Measurements from ENCODE around the gene CX3CL1. TPM values are rescaled to one million over a fixed set of nuclear protein-coding genes. Genes with fewer than 3 reads are reported as not detected.
"Not testable (repeated sequence)": the region's sequence is repeated elsewhere in the genome, so short reads cannot be mapped to it uniquely, and the experiment has no call there.

CX3CL1 gene
- total RNA-seq, 1 donor from 2014 or later, result 58.0 TPM

GRCh38 chr16:57381791-57382534 is 9.7 kb downstream of the CX3CL1 start:
- no peak for DNase-seq (ENCODE audit: extremely low read depth, low read depth, low spot score)

DNA sequence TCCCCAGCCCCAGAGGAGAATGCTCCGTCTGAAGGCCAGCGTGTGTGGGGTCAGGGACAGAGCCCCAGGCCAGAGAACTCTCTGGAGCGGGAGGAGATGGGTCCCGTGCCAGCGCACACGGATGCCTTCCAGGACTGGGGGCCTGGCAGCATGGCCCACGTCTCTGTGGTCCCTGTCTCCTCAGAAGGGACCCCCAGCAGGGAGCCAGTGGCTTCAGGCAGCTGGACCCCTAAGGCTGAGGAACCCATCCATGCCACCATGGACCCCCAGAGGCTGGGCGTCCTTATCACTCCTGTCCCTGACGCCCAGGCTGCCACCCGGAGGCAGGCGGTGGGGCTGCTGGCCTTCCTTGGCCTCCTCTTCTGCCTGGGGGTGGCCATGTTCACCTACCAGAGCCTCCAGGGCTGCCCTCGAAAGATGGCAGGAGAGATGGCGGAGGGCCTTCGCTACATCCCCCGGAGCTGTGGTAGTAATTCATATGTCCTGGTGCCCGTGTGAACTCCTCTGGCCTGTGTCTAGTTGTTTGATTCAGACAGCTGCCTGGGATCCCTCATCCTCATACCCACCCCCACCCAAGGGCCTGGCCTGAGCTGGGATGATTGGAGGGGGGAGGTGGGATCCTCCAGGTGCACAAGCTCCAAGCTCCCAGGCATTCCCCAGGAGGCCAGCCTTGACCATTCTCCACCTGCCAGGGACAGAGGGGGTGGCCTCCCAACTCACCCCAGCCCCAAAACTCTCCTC is 10.4 kb downstream of the CX3CL1 start:
- DNase-seq (ENCODE audit: extremely low read depth, low read depth, low spot score), result no peak

DNA sequence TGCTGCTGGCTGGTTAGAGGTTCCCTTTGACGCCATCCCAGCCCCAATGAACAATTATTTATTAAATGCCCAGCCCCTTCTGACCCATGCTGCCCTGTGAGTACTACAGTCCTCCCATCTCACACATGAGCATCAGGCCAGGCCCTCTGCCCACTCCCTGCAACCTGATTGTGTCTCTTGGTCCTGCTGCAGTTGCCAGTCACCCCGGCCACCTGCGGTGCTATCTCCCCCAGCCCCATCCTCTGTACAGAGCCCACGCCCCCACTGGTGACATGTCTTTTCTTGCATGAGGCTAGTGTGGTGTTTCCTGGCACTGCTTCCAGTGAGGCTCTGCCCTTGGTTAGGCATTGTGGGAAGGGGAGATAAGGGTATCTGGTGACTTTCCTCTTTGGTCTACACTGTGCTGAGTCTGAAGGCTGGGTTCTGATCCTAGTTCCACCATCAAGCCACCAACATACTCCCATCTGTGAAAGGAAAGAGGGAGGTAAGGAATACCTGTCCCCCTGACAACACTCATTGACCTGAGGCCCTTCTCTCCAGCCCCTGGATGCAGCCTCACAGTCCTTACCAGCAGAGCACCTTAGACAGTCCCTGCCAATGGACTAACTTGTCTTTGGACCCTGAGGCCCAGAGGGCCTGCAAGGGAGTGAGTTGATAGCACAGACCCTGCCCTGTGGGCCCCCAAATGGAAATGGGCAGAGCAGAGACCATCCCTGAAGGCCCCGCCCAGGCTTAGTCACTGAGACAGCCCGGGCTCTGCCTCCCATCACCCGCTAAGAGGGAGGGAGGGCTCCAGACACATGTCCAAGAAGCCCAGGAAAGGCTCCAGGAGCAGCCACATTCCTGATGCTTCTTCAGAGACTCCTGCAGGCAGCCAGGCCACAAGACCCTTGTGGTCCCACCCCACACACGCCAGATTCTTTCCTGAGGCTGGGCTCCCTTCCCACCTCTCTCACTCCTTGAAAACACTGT is 11.3 kb downstream of the CX3CL1 start:
- DNase-seq (ENCODE audit: extremely low read depth, low read depth, low spot score), result no peak

DNA sequence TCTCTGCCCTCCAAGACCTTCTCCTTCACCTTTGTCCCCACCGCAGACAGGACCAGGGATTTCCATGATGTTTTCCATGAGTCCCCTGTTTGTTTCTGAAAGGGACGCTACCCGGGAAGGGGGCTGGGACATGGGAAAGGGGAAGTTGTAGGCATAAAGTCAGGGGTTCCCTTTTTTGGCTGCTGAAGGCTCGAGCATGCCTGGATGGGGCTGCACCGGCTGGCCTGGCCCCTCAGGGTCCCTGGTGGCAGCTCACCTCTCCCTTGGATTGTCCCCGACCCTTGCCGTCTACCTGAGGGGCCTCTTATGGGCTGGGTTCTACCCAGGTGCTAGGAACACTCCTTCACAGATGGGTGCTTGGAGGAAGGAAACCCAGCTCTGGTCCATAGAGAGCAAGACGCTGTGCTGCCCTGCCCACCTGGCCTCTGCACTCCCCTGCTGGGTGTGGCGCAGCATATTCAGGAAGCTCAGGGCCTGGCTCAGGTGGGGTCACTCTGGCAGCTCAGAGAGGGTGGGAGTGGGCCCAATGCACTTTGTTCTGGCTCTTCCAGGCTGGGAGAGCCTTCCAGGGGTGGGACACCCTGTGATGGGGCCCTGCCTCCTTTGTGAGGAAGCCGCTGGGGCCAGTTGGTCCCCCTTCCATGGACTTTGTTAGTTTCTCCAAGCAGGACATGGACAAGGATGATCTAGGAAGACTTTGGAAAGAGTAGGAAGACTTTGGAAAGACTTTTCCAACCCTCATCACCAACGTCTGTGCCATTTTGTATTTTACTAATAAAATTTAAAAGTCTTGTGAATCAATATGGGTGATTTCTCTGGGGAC is 12.2 kb downstream of the CX3CL1 start:
- DNase-seq (ENCODE audit: extremely low read depth, low read depth, low spot score), result no peak

DNA sequence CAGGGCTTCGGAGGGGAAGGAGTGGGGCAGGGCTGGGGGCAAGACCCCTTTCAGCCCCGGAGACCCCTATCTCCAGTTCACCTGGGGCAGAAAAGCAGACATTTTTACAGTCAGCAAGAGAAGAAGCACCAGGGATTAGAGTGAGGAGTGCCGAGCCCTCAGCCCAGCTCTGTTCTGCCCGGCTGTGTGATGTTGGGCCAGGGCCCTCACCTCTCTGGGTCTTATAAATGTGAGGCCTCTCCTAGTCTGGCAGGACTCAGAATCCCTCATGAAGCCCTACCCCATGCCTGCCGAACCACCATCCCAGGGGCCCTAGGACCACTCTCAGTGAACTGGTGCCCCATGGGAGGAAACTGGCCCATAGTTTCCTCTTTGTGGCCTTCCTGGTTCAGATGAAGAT is 12.8 kb downstream of the CX3CL1 start:
- no peak for DNase-seq (ENCODE audit: extremely low read depth, low read depth, low spot score)

GRCh38 chr16:57386381-57386951 is 14.2 kb downstream of the CX3CL1 start:
- DNase-seq (ENCODE audit: extremely low read depth, low read depth, low spot score), result no peak

DNA sequence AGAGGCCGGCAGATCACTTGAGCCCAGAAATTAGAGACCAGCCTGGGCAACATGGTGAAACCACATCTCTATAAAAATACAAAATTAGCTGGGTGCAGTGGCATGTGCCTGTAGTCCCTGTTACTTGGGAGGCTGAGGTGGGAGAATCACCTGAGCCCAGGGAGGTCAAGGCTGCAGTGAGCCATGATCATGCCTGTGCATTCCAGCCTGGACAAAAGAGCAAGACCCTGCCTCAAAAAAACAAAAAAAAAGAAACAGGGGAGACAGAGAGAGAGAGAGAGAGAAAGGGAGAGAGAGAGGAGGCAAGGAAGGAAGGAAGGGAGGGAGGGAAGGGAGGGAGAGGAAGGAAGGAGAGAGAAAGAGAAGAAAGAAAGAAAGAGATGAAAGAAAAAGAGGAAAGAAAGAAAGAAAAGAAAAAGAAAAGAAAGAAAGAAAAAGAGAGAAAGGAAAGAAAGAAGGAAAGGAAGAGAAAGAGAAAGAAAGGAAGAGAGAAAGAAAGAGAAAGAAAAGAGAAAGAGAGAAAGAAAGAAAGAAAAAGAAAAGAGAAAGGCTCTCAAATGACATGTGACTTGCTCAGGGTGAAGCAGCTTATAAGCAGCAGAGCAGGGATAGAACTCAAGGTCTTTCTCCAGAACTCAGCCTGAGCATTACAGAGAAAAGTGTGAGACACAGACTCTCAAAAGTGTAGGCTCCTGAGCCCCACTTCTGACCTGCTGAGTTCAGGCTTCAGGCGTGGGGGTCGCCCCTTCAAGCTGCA is 15.5 kb downstream of the CX3CL1 start:
- DNase-seq (ENCODE audit: extremely low read depth, low read depth, low spot score), result no peak

GRCh38 chr16:57388359-57389086 is 16.2 kb downstream of the CX3CL1 start:
- no peak for DNase-seq (ENCODE audit: extremely low read depth, low read depth, low spot score)

GRCh38 chr16:57389087-57389468 is 16.8 kb downstream of the CX3CL1 start:
- DNase-seq (ENCODE audit: extremely low read depth, low read depth, low spot score), result no peak

DNA sequence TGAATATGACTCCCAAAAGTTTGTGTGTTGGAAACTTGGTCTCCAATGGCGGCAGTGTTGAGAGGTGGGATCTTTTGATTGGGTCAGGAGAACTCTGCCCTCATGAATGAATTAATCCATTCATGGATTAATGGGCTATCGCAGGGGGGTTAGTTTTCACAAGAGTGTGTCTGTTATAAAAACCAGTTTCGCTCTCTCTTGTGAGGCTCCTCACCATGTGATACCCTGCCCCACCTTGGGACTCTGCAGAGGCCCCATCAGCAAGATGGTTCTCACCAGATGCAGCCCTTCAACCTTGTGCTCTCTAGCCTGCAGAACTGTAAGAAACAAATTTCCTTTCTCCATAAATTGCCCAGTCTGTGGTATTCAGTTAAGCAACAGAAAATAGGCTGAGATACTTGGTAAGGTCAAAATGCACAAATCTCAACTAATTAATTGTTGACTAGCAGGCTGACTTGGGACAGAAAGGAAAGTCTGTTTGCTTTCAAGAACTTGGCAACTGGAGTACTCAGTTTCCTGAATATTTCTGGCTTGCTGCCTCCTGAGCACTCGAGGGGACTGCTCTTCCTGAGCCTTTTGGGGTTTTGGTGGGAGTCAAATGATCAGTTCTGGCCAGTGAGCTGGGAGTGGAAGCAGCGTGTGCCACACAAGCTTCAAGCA is 18.5 kb downstream of the CX3CL1 start:
- no peak for DNase-seq (ENCODE audit: extremely low read depth, low read depth, low spot score)

GRCh38 chr16:57391300-57391699 is 19.0 kb downstream of the CX3CL1 start:
- no peak for DNase-seq (ENCODE audit: extremely low read depth, low read depth, low spot score)

DNA sequence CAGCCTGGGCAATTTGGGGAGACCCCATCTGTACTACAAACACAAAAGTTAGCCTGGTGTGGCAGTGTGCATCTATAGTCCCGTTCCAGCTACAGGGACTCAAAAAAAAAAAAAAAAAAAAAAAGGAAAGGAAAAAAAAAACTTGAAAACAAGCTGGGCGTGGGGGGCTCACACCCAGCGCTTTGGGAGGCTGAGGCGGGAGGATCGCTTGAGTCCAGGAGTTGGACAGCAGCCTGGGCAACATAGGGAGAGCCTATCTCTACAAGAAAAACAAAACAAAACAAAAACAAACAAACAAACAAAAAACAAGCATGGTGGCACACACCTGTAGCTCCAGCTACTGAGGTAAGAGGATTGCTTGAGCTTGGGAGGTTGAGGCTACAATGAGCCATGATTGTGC is 19.4 kb downstream of the CX3CL1 start:
- DNase-seq (ENCODE audit: extremely low read depth, low read depth, low spot score), result no peak

GRCh38 chr16:57392694-57393093 is 20.4 kb downstream of the CX3CL1 start:
- no peak for DNase-seq (ENCODE audit: extremely low read depth, low read depth, low spot score)

DNA sequence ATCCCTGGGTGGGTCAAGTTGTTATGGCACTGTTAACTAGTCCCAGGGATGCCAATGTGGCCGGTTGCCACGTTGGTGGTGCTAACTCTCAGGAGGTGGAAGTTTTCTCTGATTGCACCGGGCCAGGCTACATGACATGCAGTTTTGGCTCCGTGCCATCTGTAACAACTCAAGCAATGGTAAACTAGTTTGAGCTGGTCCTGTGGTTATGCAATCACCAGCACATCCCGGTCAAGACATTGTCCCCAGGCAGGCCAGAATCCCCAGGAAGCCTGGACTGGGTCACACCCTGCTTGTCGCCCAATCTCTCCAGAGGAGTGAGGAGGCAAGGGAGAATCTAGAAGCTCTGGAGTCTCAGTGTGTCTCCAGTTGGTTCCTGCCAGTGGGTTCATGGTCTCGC is 22.2 kb downstream of the CX3CL1 start:
- DNase-seq (ENCODE audit: extremely low read depth, low read depth, low spot score), result no peak

- DNase-seq (ENCODE audit: extremely low read depth, low read depth, low spot score), result no peak
These were observed 22.7 kb downstream of the CX3CL1 start for GRCh38 chr16:57395026-57395425.

- DNase-seq (ENCODE audit: extremely low read depth, low read depth, low spot score), result no peak
These were observed 24.5 kb downstream of the CX3CL1 start for GRCh38 chr16:57396786-57397185.

DNA sequence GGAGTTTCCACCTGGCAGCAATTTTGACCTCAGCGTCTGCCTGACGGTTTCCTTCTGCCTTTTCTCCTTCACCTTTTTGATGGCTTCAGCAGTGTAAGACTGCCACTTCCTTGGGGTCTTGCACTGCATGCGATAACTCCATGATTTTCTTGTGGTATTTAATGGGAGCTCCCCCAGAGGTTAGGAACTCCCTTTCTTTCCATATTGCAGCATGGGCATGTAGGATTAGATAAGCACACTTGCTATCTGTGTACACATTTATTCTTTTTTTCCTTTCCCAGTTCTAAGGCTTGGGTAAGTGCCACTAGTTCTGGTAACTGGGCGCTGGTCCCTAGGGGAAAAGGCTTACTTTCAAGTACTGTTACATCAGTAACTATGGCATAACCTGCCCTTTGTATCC is 25.2 kb downstream of the CX3CL1 start:
- not testable (repeated sequence) for DNase-seq (ENCODE audit: extremely low read depth, low read depth, low spot score)
